GM21619 (cell line): ENCODE data around the gene PLPPR1.

Experiments
- ATAC-seq: cut with Tn5 transposase; IDR thresholded peaks from one replicate; pipeline ENCODE4 v1.9.1; 2021; ENCODE audit not compliant: unreplicated experiment

PLPPR1 gene

DNA sequence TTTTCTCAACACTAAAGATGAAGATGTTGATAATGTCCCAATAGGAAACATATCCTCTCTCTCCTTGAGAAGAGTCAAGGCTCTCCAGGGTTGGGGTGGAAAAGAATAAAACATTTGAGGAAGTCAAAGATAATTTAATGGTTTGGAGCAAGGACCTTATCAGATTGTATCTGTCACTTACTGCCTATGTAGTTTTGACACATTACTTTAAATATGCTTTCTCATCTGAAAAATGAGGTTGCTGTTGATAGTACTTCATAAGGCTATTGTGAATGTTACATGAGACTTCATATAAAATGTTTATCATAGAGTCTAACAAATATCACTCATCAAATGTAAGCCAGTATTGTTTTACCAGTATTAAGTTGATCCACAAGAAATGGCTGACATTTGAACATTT is 307.6 kb downstream of the PLPPR1 start:
- ATAC-seq = no peak

GRCh38 chr9:101337237-101337636 is 308.7 kb downstream of the PLPPR1 start:
- ATAC-seq = no peak

DNA sequence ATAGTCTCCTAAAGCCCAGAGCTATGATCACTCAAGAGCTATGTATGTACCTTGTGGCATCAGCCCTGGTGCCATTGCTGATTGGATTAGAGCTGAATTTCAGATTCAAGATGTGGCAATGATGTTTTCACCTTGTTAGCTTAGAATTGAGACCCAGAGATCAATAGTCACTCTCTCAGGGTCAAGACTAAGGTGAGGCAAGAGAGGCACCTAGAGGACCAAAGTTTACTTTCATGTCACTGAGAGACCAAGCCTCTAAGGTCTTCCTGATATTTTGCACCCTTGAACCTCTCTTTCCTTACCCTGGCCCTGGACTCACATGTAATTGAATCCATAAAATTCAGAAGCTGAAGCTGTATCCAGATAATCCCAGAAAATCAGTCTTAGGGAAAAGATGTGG is 313.4 kb downstream of the PLPPR1 start:
- no peak for ATAC-seq

DNA sequence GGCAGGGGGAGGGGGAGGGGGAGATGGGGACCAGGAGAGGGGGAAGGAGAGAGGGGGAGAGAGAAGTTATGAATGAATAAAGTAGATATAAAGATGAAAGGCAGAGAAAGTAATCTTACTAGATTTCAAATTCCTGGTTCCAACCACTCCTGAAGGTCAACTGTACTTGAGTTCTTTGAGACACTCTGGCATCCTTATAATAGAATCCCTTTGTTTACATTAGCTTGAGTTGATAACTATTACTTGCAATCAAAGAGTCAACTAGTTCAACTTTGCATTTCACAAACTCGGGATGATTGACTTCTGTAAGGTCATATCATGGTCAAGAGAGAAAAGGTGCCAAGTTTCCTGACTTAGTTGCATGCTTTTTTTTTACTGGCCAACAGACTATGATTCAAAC is 314.1 kb downstream of the PLPPR1 start:
- no peak for ATAC-seq

GRCh38 chr9:101350285-101350684 is 321.8 kb downstream of the PLPPR1 start:
- no peak for ATAC-seq

DNA sequence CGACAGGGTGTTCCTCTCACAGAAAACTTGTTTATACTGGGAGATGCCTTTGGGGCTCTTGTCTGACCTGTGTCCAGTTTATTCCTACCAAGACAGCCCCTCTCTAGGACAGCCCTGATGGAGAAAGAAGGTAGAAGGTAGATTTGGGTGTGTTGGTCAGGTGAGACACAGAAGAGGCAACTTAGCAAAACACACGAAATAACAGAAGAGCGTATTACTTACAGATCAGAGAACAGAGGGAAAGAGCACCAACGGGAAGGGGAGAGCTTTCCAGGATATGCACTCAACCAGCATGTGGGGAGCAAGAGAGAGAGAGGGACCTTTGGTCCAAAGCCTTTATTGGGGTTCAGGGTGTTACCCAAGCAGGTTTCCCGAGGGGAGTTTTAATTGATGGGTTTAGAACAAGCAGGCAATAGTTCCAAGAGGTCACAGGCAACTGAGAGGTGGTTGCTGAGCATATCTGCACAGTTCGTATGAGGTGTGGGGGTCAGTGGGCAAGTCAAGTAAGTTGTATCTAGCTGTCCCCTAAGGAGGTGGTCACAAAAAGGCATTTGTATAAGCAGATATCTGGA is 324.5 kb downstream of the PLPPR1 start:
- ATAC-seq = no peak

- ATAC-seq = no peak
Measured at GRCh38 chr9:101353683-101354082, 325.2 kb downstream of the PLPPR1 start.

DNA sequence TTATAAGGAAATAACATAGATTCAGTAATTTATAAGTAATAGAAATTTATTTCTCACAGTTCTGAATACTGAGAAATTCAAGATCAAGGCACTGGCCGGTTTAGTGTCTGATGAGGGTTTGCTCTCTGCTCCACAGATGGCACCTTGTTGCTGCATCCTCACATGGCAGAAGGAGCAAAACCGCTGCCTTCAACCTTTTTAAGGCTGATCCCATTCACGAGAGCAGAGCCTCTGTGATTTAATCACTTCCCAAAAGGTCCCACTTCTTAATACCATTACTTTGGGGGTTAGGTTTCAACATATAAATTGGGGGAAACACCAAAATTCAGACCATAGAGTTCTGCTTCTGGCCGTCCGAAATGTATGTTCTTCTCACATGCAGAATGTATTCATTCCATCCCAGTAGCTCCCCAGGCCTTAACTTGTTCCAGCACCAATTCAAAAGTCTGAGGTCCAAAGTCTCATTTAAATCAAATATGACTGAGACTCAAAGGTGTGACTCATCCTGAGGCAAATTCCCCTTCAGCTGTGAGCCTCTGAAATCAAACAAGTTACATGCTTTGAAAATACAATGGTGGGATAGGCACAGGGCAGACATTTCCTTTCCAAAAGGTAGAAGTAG is 325.7 kb downstream of the PLPPR1 start:
- ATAC-seq = no peak

GRCh38 chr9:101354765-101355708 is 326.5 kb downstream of the PLPPR1 start:
- ATAC-seq = no peak

DNA sequence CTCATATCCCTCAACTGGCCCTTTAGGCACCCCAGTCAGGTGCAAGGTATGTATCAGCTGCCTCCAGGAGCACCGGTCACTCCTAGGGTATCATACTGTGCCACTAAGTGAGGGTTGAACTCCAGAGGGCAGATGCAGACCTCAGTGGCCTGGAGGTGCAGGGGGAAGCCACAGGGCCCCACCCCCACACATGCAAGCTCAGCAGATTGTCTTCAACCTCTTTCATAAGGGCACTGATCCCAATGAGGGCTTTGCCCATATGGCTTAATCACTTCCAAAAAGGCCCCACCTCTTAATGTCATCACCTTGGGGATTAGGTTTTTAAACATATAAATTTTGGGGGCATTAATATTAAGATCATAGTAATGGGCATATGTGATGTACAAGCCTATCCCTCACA is 328.1 kb downstream of the PLPPR1 start:
- ATAC-seq = no peak

DNA sequence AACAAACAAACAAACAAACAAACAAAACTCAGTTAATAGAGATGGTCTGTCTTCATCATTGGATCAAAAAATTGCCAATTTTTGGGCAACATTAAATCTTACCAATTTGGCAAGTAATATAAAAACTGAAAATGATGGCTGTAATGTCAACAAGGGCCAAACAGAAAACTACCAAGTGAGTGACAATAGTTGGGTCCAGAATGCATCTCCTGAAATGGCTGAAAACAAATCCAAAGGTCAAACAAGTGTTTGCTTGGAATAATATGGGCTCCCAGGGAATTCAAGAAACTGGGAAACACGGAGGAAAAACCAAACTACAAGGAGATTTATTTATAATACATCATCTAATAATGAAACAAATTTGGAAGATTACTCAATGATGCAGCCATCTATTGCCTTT is 331.2 kb downstream of the PLPPR1 start:
- no peak for ATAC-seq

- no peak for ATAC-seq
Measured at GRCh38 chr9:101360647-101361046, 332.1 kb downstream of the PLPPR1 start.

- no peak for ATAC-seq
Measured at GRCh38 chr9:101362450-101362849, 333.9 kb downstream of the PLPPR1 start.

DNA sequence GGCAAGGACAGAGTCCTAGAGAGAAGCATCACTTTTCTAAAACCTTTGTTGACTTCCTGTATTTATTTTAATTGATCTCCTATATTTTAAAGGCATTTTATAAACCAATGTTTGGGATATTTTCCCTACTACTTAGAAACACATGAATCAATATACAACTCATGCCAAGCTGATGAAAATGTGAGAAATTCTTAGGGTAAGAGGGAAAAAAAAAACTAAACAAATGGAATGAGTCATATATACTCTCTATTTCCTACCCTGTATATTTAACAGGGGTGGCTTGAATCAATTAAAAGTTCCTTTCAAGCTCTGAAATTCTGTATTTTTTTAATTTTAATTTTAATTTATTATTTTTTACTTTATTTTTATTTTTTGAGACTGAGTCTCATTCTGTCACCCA is 336.7 kb downstream of the PLPPR1 start:
- ATAC-seq = no peak

GRCh38 chr9:101366038-101366756 is 337.7 kb downstream of the PLPPR1 start:
- ATAC-seq = no peak

DNA sequence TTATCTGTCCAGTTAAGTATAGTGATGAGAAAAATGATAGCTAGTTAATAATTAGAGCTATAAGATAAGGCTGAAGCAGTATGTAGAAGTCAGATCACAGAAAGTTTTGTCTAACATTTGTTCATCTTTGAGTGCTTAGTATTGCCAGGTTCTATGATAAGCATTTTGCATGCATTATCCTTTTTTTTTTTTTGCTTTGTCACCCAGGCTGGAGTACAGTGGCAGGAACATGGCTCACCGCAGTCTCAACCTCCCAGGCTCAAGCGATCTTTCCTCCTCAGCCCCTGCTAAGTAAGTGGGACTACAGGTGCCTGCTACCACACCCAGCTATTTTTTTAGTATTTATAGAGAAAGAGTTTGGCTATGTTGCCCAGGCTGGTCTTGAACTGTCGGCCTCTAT is 338.8 kb downstream of the PLPPR1 start:
- ATAC-seq = no peak

DNA sequence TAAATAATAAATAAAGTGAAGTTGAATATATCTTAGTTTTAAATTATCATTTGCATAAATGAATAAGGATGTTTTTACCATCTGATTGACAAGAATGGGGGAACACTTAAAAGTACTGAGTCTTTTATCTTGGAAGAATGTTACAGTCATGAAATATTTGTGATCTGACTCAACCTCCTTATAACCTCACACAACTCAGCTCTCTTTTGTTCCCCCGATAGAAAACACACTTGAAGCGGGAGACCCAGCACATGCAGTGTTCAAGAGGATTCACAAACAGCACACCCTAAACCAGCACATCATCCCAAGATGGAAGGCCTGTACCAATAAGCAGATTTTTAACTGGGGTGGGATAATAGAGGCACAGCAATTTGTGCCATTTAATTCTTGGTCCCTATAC is 340.8 kb downstream of the PLPPR1 start:
- ATAC-seq = no peak

DNA sequence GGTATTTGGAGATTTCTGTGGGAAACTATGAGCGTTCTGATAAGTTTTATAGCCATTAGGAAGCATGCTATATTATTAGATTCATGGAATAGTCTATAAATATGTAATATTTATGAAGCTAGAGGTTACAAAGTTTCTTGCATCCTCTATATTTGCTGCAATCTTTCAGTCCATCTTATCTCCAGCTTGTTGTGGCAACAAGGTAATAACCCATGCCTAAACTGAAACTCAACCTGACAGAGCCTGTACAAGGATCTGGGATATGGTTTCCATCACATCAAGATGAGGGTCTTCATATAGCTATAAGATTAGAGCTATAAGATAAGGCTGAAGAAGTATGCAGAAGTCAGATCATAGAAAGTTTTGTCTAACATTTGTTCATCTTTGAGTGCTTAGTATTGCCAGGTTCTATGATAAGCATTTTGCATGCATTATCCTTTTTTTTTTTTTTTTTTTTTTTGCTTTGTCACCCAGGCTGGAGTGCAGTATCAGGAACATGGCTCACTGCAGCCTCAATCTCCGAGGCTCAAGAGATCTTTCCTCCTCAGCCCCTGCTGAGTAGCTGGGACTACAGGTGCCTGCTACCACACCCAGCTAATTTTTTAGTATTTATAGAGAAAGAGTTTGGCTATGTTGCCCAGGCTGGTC is 341.5 kb downstream of the PLPPR1 start:
- ATAC-seq = no peak

- ATAC-seq = no peak
Measured at GRCh38 chr9:101371813-101372212, 343.3 kb downstream of the PLPPR1 start.

GRCh38 chr9:101372327-101373118 is 344.0 kb downstream of the PLPPR1 start:
- no peak for ATAC-seq
